Parathyroid adenoma (tissue), 2 donors: ENCODE results near the gene EZH1.

Source experiments
- H2AFZ ChIP-seq: fragments of 300-600 bp; sonication (generic); one replicate; pipeline ENCODE4 v1.7.0; 2017; ENCODE audit warnings: antibody characterized with exemption, mild to moderate bottlenecking
- H3K27ac ChIP-seq: fragments of 300-600 bp; sonication (generic); one replicate; pipeline ENCODE4 v1.7.0; 2017
- H3K27me3 ChIP-seq: fragments of 300-600 bp; sonication (generic); one replicate; pipeline ENCODE4 v1.7.0; 2017; ENCODE audit warnings: low read length; ENCODE audit not compliant: control insufficient read depth, insufficient read depth
- H3K36me3 ChIP-seq: fragments of 300-600 bp; sonication (generic); one replicate; pipeline ENCODE4 v1.7.0; 2017; ENCODE audit warnings: low read length; ENCODE audit not compliant: control insufficient read depth, insufficient read depth
- H3K4me1 ChIP-seq: fragments of 300-600 bp; sonication (generic); one replicate; pipeline ENCODE4 v1.7.0; 2017; ENCODE audit warnings: control low read depth
- H3K4me2 ChIP-seq: fragments of 300-600 bp; sonication (generic); one replicate; pipeline ENCODE4 v1.7.0; 2017; ENCODE audit warnings: low read length
- H3K4me3 ChIP-seq: fragments of 300-600 bp; sonication (generic); one replicate; pipeline ENCODE4 v1.7.0; 2017; ENCODE audit warnings: low read depth, low read length
- H3K79me2 ChIP-seq: fragments of 300-600 bp; sonication (generic); one replicate; pipeline ENCODE4 v1.7.0; 2017; ENCODE audit warnings: control low read depth
- H3K9ac ChIP-seq: fragments of 300-600 bp; sonication (generic); one replicate; pipeline ENCODE4 v1.7.0; 2017; ENCODE audit warnings: mild to moderate bottlenecking
- H3K9me3 ChIP-seq: fragments of 300-600 bp; sonication (generic); one replicate; pipeline ENCODE4 v1.7.0; 2017; ENCODE audit warnings: low read length; ENCODE audit not compliant: control insufficient read depth
- CTCF ChIP-seq: fragments of 300-600 bp; sonication (generic); IDR thresholded peaks from one replicate; pipeline ENCODE4 v1.7.0; 2017; ENCODE audit warnings: antibody characterized with exemption, mild to moderate bottlenecking
- donor health status: primary hyperparathyroidism.

The EZH1 gene

GRCh38 chr17:42779304-42779935, 34.6 kb upstream of the EZH1 start:
- no peak overlapping the region for H3K4me2 ChIP-seq
- TF ChIP-seq CTCF = no peak
- H3K9ac ChIP-seq = no peak overlapping the region
- H3K9me3 ChIP-seq = no peaks in the 10 kb centered on the region
- no peak overlapping the region for H3K4me3 ChIP-seq
- no peaks in the 10 kb centered on the region for H3K27me3 ChIP-seq
- no peak overlapping the region for H3K27ac ChIP-seq
- no peaks in the 10 kb centered on the region for H3K79me2 ChIP-seq
- H3K4me1 ChIP-seq = no peaks in the 10 kb centered on the region
- no peak overlapping the region for H2AFZ ChIP-seq
- H3K36me3 ChIP-seq = no peaks in the 10 kb centered on the region

- no peak overlapping the region for H3K27ac ChIP-seq
Measured at GRCh38 chr17:42778570-42778969, 33.7 kb upstream of the EZH1 start.

GRCh38 chr17:42775534-42776098, 30.8 kb upstream of the EZH1 start:
- no peak overlapping the region for H3K27ac ChIP-seq
- H3K4me2 ChIP-seq = no peak overlapping the region
- H3K9ac ChIP-seq = no peak overlapping the region
- H3K9me3 ChIP-seq = no peaks in the 10 kb centered on the region
- no peaks in the 10 kb centered on the region for H3K27me3 ChIP-seq
- no peaks in the 10 kb centered on the region for H3K4me1 ChIP-seq
- H3K36me3 ChIP-seq = no peaks in the 10 kb centered on the region
- H2AFZ ChIP-seq = no peak overlapping the region
- no peaks in the 10 kb centered on the region for H3K79me2 ChIP-seq
- TF ChIP-seq CTCF = no peak
- H3K4me3 ChIP-seq = no peak overlapping the region

More at GRCh38 chr17:42778570-42778969, 33.7 kb upstream of the EZH1 start:
- no peak overlapping the region for H3K9ac ChIP-seq
- H3K27me3 ChIP-seq = no peaks in the 10 kb centered on the region
- no peak for TF ChIP-seq CTCF
- H3K4me1 ChIP-seq = no peaks in the 10 kb centered on the region
- H3K36me3 ChIP-seq = no peaks in the 10 kb centered on the region
- H3K79me2 ChIP-seq = no peaks in the 10 kb centered on the region
- H2AFZ ChIP-seq = no peak overlapping the region
- no peak overlapping the region for H3K4me2 ChIP-seq
- no peaks in the 10 kb centered on the region for H3K9me3 ChIP-seq
- H3K4me3 ChIP-seq = no peak overlapping the region

GRCh38 chr17:42774066-42774745, 29.4 kb upstream of the EZH1 start:
- Histone ChIP-seq H3K27ac (no peak overlapping the region), H3K27me3 (no peaks in the 10 kb centered on the region), H3K4me2 (peak overlapping the region; percentile 88), H3K4me1 (no peaks in the 10 kb centered on the region), H2AFZ (peak overlapping the region; percentile 77), H3K9ac (no peak overlapping the region), H3K36me3 (no peaks in the 10 kb centered on the region), H3K4me3 (peak overlapping the region; percentile 97), H3K9me3 (no peaks in the 10 kb centered on the region), H3K79me2 (no peaks in the 10 kb centered on the region)
- TF ChIP-seq CTCF = no peak
